Gastroesophageal sphincter (tissue), 4 donors: Measurements from ENCODE around the gene THRA. TPM values are rescaled to one million over a fixed set of nuclear protein-coding genes. Genes with fewer than 3 reads are reported as not detected.

ENCODE experiments used
- small RNA-seq, 4 donors: library from RNA; depleted of rRNA; stranded (forward); fragments of <200 nt; gene quantifications; one replicate each; pipeline ENCODE3, GENCODE V24; 2016
- total RNA-seq, 4 donors: library from RNA; depleted of rRNA; stranded (reverse); fragments of >200 nt; gene quantifications; one replicate each; pipeline ENCODE4 v1.1.0, GENCODE V29; 2016

The THRA gene
- total RNA-seq, 4 donors from 2014 or later: 84.8 to 133 (median 102) TPM

Small RNA genes within 50 kb of the gene (small RNA-seq; reads per million reads assigned to genes)
- 1,724 to 3,352 (median 1,925) reads per million in 4 donors for gene SNORD124

Other genes with a start within 250 kb of the THRA start
- gene IKZF3, start 198.7 kb upstream of the THRA start, total RNA-seq: 1 to 10 TPM in 2 of 4 donors, under 1 TPM in 2; 0.62 to 1.5 (median 0.95) TPM
- not detected for gene ZPBP2, start 194.8 kb upstream of the THRA start, total RNA-seq
- 1 to 10 TPM; 1.1 to 7.9 (median 3.0) TPM for gene GSDMB, start 144.3 kb upstream of the THRA start, total RNA-seq
- 10 to 100 TPM; 41.9 to 51.2 (median 46.9) TPM for gene ORMDL3, start 135.4 kb upstream of the THRA start, total RNA-seq
- 1 to 10 TPM in 1 of 4 donors, not detected in 3; 1.1 TPM for gene LRRC3C, start 135.2 kb upstream of the THRA start, total RNA-seq
- 1 to 10 TPM in 1 of 4 donors, under 1 TPM in 2, not detected in 1; 0.35 to 1.6 (median 0.54) TPM for gene GSDMA, start 100.0 kb upstream of the THRA start, total RNA-seq
- 100 to 1,000 TPM in 1 of 4 donors, 10 to 100 TPM in 3; 65.1 to 105 (median 78.8) TPM for gene PSMD3, start 82.2 kb upstream of the THRA start, total RNA-seq
- 1 to 10 TPM in 1 of 4 donors, not detected in 3; 9.3 TPM for gene CSF3, start 47.5 kb upstream of the THRA start, total RNA-seq
- gene MED24, start 8.6 kb upstream of the THRA start, total RNA-seq: 10 to 100 TPM; 42.1 to 57.9 (median 50.3) TPM
- gene NR1D1, start 37.6 kb downstream of the THRA start, total RNA-seq: 10 to 100 TPM in 3 of 4 donors, 1 to 10 TPM in 1; 1.5 to 20.4 (median 18.3) TPM
- gene MSL1, start 59.0 kb downstream of the THRA start, total RNA-seq: 100 to 1,000 TPM in 1 of 4 donors, 10 to 100 TPM in 3; 67.0 to 107 (median 88.1) TPM
- gene CASC3, start 77.6 kb downstream of the THRA start, total RNA-seq: 100 to 1,000 TPM in 1 of 4 donors, 10 to 100 TPM in 3; 63.1 to 114 (median 89.1) TPM
- 1 to 10 TPM; 2.4 to 5.2 (median 3.3) TPM for gene RAPGEFL1, start 114.5 kb downstream of the THRA start, total RNA-seq
- gene WIPF2, start 156.3 kb downstream of the THRA start, total RNA-seq: 10 to 100 TPM; 10.2 to 18.2 (median 13.5) TPM
- gene CDC6, start 224.9 kb downstream of the THRA start, total RNA-seq: 1 to 10 TPM in 2 of 4 donors, under 1 TPM in 1, not detected in 1; 0.54 to 2.2 (median 1.2) TPM
- 10 to 100 TPM; 18.5 to 41.8 (median 28.5) TPM for gene RARA, start 246.2 kb downstream of the THRA start, total RNA-seq